ENCODE results near the gene MACROH2A2. TPM values are rescaled to one million over a fixed set of nuclear protein-coding genes. Genes with fewer than 3 reads are reported as not detected.

MACROH2A2 gene
- total RNA-seq, 2 donors from 2014 or later: 15.1 to 22.1 TPM

DNA sequence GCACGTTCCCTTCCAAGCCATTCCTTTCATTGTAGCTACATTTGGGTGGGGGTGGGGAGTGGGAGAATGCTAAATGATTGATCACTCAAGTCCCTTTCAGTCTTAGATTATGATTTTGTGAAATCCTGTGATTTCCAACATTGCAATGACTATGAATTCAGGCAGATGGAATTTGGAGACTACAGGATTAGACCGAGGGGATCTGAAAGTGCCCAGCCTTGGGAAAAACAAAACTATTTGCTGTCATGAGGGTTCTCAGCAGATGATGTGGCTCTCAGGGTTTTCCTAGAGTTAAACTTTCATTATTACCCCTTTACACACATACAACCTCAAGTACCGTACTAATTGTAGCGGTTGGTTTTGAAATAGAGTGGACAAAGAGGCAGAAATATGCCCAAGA, 4.7 kb downstream of the MACROH2A2 start:
- H3K4me1 ChIP-seq: no peaks in the 10 kb centered on the region
- no peaks in the 10 kb centered on the region for H3K36me3 ChIP-seq
- no peaks in the 10 kb centered on the region for H3K27me3 ChIP-seq
- H3K27ac ChIP-seq: no peak overlapping the region
- H3K4me3 ChIP-seq: no peak overlapping the region
- no peak for DNase-seq
- TF ChIP-seq, protein P1, sequence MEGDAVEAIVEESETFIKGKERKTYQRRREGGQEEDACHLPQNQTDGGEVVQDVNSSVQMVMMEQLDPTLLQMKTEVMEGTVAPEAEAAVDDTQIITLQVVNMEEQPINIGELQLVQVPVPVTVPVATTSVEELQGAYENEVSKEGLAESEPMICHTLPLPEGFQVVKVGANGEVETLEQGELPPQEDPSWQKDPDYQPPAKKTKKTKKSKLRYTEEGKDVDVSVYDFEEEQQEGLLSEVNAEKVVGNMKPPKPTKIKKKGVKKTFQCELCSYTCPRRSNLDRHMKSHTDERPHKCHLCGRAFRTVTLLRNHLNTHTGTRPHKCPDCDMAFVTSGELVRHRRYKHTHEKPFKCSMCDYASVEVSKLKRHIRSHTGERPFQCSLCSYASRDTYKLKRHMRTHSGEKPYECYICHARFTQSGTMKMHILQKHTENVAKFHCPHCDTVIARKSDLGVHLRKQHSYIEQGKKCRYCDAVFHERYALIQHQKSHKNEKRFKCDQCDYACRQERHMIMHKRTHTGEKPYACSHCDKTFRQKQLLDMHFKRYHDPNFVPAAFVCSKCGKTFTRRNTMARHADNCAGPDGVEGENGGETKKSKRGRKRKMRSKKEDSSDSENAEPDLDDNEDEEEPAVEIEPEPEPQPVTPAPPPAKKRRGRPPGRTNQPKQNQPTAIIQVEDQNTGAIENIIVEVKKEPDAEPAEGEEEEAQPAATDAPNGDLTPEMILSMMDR (IDR thresholded peaks at IDR 0.05): no peak
- H3K9ac ChIP-seq (ENCODE audit: low read depth in 2 of 2, low read length in 2 of 2): no peak overlapping the region
- intact Hi-C loops (cut with DNase I): no loop called here
- H3K9me3 ChIP-seq: no peaks in the 10 kb centered on the region

DNA sequence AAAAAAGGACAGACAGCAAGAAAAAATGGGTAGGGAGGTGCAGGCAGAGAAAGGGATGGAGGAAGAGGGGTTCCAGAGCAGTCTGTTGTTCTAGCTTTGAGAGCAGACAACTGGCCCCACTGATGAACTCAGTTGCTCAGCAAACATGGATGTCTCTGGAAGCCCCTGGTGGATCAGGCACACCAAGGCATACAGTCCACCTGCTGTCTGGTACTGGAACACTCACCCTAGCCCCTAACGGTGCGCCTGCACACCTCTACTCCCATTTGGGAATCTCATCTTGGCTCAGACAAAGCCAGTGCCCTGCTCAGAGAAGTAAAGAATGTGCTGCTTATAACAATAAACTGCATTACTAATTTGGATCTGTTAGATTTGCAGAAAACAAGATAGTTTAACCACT, 7.7 kb downstream of the MACROH2A2 start:
- intact Hi-C loops (cut with DNase I): no loop called here
- no peaks in the 10 kb centered on the region for H3K9me3 ChIP-seq
- no peak for DNase-seq

DNA sequence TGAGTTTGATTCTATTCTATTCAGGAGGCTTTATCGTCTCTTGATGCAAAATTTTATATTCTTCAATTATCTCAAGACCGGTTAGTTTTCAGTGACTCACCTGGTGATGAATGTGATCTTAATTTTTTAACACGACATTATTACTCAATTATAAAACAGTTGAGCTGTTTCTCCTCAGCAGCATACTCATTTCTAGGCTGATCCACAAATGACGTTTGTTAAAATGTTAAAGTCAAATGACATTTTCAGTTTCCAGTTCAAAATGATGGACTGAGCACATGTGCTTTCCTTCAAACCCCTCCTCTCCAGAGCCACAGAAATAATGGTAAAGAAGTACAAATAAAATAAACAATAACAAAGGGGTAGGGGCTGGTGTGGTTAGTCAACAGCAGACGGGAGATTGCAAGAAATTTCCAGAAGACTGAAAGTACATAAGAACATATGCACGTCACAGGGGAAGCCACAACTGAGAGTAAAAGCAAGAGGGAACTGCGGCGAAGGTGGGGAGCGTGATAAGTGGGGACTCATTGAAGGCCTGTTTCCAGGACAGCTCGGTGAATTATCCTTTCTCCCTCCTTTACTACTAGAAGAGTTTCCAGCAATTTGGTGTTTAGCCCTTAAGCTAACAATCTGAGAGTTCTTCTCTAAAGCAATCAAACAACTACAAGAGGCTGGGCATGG, 10.9 kb downstream of the MACROH2A2 start:
- H3K4me1 ChIP-seq: no peaks in the 10 kb centered on the region
- H3K9ac ChIP-seq (ENCODE audit: low read depth in 2 of 2, low read length in 2 of 2): no peak overlapping the region
- H3K27ac ChIP-seq: no peak overlapping the region
- H3K36me3 ChIP-seq: no peaks in the 10 kb centered on the region
- H3K27me3 ChIP-seq: no peaks in the 10 kb centered on the region
- intact Hi-C loops (cut with DNase I): no loop called here
- TF ChIP-seq, protein P1 (IDR thresholded peaks at IDR 0.05): no peak
- DNase-seq: no peak
- H3K4me3 ChIP-seq: no peak overlapping the region
- no peaks in the 10 kb centered on the region for H3K9me3 ChIP-seq

More for the DNA sequence above, 7.7 kb downstream of the MACROH2A2 start:
- Histone ChIP-seq H3K4me1 (no peaks in the 10 kb centered on the region), H3K9ac (ENCODE audit: low read depth in 2 of 2, low read length in 2 of 2) (no peak overlapping the region), H3K36me3 (no peaks in the 10 kb centered on the region), H3K4me3 (no peak overlapping the region), H3K27ac (no peak overlapping the region), H3K27me3 (no peaks in the 10 kb centered on the region)
- TF ChIP-seq, protein P1 (IDR thresholded peaks at IDR 0.05): no peak

DNA sequence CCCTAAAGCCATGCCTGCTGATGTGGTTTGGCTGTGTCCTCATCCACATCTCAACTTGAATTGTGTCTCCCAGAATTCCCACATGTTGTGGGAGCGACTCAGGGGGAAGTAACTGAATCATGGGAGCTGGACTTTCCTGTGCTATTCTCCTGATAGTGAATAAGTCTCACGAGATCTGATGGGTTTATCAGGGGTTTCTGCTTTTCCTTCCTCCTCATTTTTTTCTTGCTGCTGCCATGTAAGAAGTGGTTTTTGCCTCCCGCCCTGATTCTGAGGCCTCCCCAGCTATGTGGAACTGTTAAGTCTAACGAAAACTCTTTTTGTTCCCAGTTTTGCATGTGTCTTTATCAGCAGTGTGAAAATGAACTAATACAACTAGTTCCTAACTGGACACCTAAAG, 11.8 kb downstream of the MACROH2A2 start:
- H3K4me3 ChIP-seq: no peak overlapping the region
- TF ChIP-seq, protein P1 (IDR thresholded peaks at IDR 0.05): no peak
- DNase-seq: no peak
- no peaks in the 10 kb centered on the region for H3K4me1 ChIP-seq
- no peaks in the 10 kb centered on the region for H3K36me3 ChIP-seq
- no peak overlapping the region for H3K9ac ChIP-seq (ENCODE audit: low read depth in 2 of 2, low read length in 2 of 2)
- no peak overlapping the region for H3K27ac ChIP-seq
- H3K27me3 ChIP-seq: no peaks in the 10 kb centered on the region
- no peaks in the 10 kb centered on the region for H3K9me3 ChIP-seq
- intact Hi-C loops (cut with DNase I): no loop called here

DNA sequence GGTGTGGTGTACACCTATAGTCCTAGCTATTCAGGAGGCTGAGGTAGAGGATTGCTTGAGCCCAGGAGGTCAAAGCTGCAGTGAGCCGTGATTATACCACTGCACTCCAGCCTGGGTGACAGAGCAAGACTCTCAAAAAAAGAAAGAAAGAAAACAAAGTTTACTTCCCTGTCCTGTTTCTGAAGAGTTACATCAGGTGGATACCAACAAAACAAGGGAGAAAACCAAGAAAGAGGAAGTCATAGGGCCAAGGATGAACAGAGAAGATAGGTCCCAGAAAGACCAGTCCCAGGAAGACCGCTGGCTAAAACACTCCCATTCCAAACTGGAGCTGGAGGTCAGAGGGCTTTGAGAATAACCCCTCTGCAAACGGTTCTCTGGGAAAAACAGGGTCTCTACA, 13.5 kb downstream of the MACROH2A2 start:
- no peaks in the 10 kb centered on the region for H3K36me3 ChIP-seq
- TF ChIP-seq, protein P1 (IDR thresholded peaks at IDR 0.05): no peak
- H3K9ac ChIP-seq (ENCODE audit: low read depth in 2 of 2, low read length in 2 of 2): no peak overlapping the region
- no peaks in the 10 kb centered on the region for H3K4me1 ChIP-seq
- H3K9me3 ChIP-seq: no peaks in the 10 kb centered on the region
- no peak overlapping the region for H3K4me3 ChIP-seq
- DNase-seq: no peak
- no peak overlapping the region for H3K27ac ChIP-seq
- H3K27me3 ChIP-seq: no peaks in the 10 kb centered on the region
- intact Hi-C loops (cut with DNase I): no loop called here

All from colonic mucosa (tissue), 4 donors.